Measurements from ENCODE around the gene SCARF1.

The SCARF1 gene

DNA sequence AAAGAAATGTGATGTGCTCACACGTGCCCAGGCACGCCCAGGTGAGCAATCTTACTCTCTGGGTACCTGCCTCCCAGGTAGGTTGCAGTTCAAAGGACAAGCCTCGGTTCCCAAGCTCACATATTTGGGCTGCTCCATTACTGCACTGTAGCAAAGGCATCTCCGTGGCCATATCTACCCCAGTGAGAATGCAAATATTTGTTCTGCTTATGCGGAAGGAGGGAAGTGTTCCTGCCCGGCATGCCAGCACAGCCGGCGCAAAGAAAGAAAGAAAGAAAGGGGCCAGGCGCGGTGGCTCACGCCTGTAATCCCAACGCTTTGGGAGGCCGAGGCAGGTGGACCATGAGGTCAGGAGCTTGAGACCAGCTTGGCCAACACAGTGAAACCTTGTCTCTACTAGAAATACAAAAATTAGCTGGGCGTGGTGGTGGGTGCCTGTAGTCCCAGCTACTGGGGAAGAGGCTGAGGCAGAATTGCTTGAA lies 47.6 kb downstream of the SCARF1 start:
- DNase-seq: no peak

DNA sequence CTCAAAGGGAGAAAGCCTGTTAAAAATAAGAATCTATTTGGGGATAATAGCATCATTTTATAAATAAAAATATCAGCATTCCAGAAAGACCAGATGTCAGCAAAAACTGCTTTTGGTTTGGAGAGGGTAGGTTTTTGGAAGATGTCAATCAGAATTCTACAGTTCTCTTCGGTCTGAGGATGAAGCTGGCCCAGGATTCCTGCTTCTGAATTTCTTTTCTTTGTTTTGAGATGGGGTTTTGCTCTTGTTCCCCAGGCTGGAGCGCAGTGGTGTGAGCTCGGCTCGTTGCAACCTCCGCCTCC lies 52.0 kb downstream of the SCARF1 start:
- no peak for DNase-seq

DNA sequence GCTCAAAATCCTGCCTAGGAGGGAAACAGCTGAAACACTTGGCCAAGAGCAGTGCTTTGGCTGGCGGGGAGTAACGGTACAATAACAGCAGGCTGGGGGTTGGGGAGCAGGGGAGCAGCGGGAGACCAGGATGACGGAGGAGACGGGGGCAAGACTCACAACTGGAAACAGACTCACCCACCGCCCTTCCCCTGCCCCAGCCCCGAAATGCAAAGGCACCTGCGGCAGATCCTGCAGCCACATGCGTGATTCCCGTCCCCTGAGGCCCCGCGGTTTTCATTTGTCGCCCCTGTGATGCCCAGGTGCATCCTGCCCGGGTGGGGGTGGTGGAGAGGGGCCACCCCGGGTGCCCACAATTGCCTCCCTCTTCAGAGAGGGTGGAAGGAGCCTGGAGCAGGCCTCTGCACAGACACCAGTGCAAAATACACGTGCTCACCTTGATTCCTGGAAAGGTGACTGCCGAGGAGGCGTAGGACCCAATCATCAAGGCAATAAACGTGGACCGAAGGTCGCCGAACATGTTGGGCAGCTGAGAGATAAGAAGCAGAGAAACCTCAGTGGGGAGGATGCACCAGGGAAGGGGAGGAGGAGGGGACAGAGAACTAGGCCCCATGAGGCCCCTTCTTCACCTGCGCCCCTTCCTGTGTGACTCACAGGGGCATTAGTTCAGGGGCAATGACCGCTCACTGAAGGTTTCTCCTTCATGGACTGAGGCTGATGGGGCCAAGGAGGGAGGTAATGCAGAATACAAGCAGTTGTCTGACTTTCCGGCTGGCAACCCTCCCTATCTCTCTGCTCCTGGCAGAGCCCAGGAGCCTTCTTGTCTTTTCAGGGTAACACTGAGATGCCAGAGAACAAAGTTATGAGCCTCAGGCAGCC lies 52.5 kb downstream of the SCARF1 start:
- no peak for DNase-seq

GRCh38 chr17:1591474-1592090 lies 54.0 kb downstream of the SCARF1 start:
- no peak for DNase-seq

DNA sequence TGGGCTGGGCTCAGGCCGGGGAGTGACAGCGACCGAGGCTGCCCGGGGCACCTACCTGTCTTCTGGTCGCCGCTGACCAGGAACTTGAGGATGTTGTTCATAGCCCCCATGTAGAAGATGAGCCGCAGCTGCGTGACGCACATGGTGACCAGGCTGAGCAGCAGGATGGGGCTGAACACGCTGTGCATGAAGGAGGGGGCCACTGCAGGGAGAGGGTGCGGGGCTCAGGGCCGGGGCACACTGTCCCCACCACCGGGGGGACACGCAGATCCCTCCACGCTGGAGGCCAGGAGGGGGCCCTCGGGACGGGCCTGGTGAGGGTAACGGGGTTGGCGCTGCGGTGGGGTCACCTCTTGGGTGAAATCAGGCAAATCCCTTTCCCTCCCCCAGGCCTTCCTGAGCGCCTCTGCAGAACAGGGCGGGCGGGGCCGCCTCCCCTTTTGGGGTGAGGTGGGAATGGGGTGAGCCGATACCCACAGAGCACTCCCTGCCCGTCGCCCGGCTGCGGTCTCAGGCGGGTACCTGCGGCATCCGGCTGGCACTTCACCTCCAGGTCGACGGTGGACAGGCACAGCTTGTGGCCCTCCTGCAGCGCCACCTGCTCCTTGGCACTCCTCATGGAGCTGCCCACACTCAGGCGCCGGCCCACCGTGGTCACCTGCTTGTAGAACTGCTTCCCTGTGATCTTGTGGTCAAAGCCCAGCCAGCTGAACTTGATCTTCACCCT lies 54.6 kb downstream of the SCARF1 start:
- no peak for DNase-seq

- DNase-seq: no peak
These were observed 55.3 kb downstream of the SCARF1 start for GRCh38 chr17:1590029-1590746.

DNA sequence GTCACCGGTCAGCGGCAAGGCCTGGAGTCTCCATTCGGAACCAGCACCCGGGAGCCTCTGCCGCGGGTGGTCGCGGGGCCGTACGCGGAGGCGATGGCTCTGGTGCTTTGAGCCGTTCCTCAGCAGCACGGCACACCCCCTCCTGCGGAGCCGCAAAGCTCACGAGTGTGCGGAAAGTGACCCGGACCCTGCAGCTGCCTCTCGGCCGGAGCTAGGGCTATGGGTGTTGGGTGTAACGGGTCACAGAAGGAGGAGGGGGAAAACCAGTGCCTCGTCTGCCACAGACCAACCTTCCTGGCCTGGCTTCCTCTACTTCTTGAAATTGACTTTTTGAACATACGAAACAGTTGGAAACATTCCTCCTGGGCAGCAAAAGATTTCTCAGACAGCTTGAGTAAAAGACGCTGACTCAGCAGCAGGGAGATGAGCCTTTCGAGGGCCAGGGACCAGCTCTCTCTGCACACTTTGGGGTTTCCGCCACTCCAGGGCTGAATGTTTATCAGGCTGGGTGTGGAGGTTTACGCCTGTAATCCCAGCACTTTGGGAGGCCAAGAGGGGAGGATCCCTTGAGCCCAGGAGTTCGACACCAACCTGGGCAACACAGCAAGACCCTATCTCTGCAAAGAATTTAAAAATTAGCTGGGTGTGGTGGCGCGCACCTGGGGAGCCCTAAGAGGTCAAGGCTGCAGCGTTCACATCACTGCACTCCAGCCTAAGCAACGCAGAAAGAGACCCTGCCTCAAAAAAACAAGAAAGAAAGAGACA lies 56.5 kb downstream of the SCARF1 start:
- no peak for DNase-seq

DNA sequence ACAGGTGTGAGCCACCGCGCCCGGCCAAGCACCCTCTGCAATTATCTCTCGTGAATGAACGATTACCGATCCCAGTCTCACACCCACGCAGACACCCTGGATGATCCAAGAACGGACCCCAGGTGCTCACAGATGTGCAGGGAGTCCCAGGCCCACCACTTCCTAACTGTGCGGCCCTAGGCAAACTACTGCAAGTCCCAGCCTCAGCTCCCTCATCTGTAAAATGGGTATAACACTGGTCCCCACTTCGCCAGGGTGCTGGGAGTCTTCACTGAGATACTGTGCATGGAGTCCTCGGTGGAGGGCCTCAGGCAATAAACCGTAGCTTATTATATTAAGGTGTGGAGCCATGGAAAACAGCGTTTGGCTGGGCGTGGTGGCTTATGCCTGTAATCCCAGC lies 61.4 kb downstream of the SCARF1 start:
- no peak for DNase-seq

Measured in effector CD8-positive, alpha-beta T cell (primary cell).